Stomach (tissue), 4 donors: ENCODE measurements around the gene KIF6.

Experiments used
- POLR2A ChIP-seq, 4 donors: fragments of 450-650 bp; IDR thresholded peaks; one replicate each; pipeline ENCODE4 v1.6.1; 2016; ENCODE audit warnings: antibody characterized with exemption in 4 of 4, control low read depth in 2 of 4, mild to moderate bottlenecking in 1 of 4, moderate library complexity in 1 of 4
- TF ChIP-seq, protein P1 (sequence below), 7 experiments: fragments of 450-650 bp in 4 of 7; fragments of 200-600 bp in 3 of 7; sonication (generic) in 3 of 7; IDR thresholded peaks; one replicate each; pipeline ENCODE4 v1.5.1; 2016 to 2019; ENCODE audit warnings: antibody characterized with exemption in 7 of 7, control low read depth in 2 of 7, mild to moderate bottlenecking in 1 of 7

DNA sequence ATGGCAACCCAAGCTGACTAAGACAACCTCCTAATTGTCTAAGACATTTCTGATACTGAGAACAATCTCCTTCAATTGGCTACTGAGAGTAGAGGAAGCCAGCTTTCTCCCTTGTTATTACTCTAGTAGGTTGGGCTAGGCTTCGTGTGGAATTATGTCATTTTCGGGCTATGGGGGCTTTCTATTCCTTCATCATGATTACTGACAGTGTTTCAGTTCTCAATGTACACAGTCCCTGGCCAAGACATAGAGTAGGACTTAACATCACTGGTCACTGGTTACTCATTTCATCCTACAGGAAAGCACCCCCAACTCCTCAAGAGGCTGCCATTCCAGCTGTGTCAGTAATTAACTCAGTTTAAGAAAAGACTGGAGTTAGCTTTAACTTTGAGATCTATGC, 100.0 kb downstream of the KIF6 start:
- TF ChIP-seq POLR2A (IDR thresholded peaks at IDR 0.05), result no peak
- TF ChIP-seq, protein P1, sequence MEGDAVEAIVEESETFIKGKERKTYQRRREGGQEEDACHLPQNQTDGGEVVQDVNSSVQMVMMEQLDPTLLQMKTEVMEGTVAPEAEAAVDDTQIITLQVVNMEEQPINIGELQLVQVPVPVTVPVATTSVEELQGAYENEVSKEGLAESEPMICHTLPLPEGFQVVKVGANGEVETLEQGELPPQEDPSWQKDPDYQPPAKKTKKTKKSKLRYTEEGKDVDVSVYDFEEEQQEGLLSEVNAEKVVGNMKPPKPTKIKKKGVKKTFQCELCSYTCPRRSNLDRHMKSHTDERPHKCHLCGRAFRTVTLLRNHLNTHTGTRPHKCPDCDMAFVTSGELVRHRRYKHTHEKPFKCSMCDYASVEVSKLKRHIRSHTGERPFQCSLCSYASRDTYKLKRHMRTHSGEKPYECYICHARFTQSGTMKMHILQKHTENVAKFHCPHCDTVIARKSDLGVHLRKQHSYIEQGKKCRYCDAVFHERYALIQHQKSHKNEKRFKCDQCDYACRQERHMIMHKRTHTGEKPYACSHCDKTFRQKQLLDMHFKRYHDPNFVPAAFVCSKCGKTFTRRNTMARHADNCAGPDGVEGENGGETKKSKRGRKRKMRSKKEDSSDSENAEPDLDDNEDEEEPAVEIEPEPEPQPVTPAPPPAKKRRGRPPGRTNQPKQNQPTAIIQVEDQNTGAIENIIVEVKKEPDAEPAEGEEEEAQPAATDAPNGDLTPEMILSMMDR (IDR thresholded peaks at IDR 0.05), result no peak
